Muscle of leg (tissue), 11 donors: ENCODE results near the gene HIGD1C. TPM values are rescaled to one million over a fixed set of nuclear protein-coding genes. Genes with fewer than 3 reads are reported as not detected.

Experiments used
- DNase-seq: peaks from one replicate; pipeline ENCODE4 v3.0.0; 2013
- H3K27ac ChIP-seq: one replicate; pipeline ENCODE4 v1.5.1; 2013; ENCODE audit warnings: mild to moderate bottlenecking, low read length, control low read depth
- H3K27me3 ChIP-seq: one replicate; pipeline ENCODE4 v1.6.1; 2013; ENCODE audit warnings: low read length; ENCODE audit not compliant: control insufficient read depth, insufficient read depth
- H3K36me3 ChIP-seq: one replicate; pipeline ENCODE4 v1.6.1; 2013; ENCODE audit warnings: low read length; ENCODE audit not compliant: control insufficient read depth, insufficient read depth
- H3K4me1 ChIP-seq: one replicate; pipeline ENCODE4 v1.6.1; 2013; ENCODE audit warnings: low read length; ENCODE audit not compliant: control insufficient read depth, insufficient read depth
- H3K4me3 ChIP-seq: one replicate; pipeline ENCODE4 v1.5.1; 2013; ENCODE audit warnings: low read length, control low read depth
- H3K9me3 ChIP-seq: replicated peaks from 2 replicates; pipeline ENCODE4 v1.6.1; 2013; ENCODE audit warnings: low read depth, low read length; ENCODE audit not compliant: control insufficient read depth
- WGBS: methylation state at CpG from one replicate; pipeline ENCODE4 v1.1.5; 2013; ENCODE audit warnings: missing lambda C conversion rate; ENCODE audit not compliant: insufficient coverage; 5-methylcytosine and 5-hydroxymethylcytosine counted together
- polyA plus RNA-seq, 8 donors: library from polyadenylated mRNA; unstranded; fragments of 120-200 nt; gene quantifications; one replicate each; pipeline versions ENCODE4 v1.2.1 to v1.2.3, GENCODE V29; 2013; ENCODE audit warnings: inconsistent platforms in 1 of 8, low replicate concordance in 1 of 8; ENCODE audit not compliant: insufficient read length in 8 of 8, insufficient read depth in 1 of 8
- total RNA-seq: library from RNA; stranded (reverse); fragments of 120-200 nt; gene quantifications from one replicate; pipeline ENCODE4 v1.2.4, GENCODE V29; 2013

HIGD1C gene
- total and polyA plus RNA-seq, 9 donors, result 0.44 to 0.98 (median 0.55) TPM; not detected in 5

GRCh38 chr12:50992819-50993218 lies 40.5 kb downstream of the HIGD1C start:
- Histone ChIP-seq H3K9me3 (no peaks in the 10 kb centered on the region), H3K27me3 (no peaks in the 10 kb centered on the region), H3K4me1 (no peaks in the 10 kb centered on the region), H3K4me3 (no peak overlapping the region), H3K36me3 (peaks cover 71% of the 10 kb centered on the region), H3K27ac (no peak overlapping the region)
- DNase-seq, result peak; percentile 36
- 0% methylated on average over 1 of the region's 2 CpGs for WGBS

GRCh38 chr12:50999093-50999492 lies 46.7 kb downstream of the HIGD1C start:
- H3K9me3 ChIP-seq, result no peaks in the 10 kb centered on the region
- DNase-seq, result peak; percentile 52
- no peak overlapping the region for H3K4me3 ChIP-seq
- H3K27ac ChIP-seq, result no peak overlapping the region
- H3K27me3 ChIP-seq, result no peaks in the 10 kb centered on the region
- no CpG with 5 or more reads among the region's 4 CpGs for WGBS
- no peaks in the 10 kb centered on the region for H3K4me1 ChIP-seq
- peaks cover 56% of the 10 kb centered on the region for H3K36me3 ChIP-seq

GRCh38 chr12:51000245-51000644 lies 47.9 kb downstream of the HIGD1C start:
- H3K27me3 ChIP-seq, result no peaks in the 10 kb centered on the region
- no peaks in the 10 kb centered on the region for H3K9me3 ChIP-seq
- H3K36me3 ChIP-seq, result peaks cover 55% of the 10 kb centered on the region
- H3K4me1 ChIP-seq, result no peaks in the 10 kb centered on the region
- H3K4me3 ChIP-seq, result no peak overlapping the region
- H3K27ac ChIP-seq, result no peak overlapping the region
- 90% methylated on average over 3 of the region's 7 CpGs for WGBS
- DNase-seq, result no peak

- Histone ChIP-seq H3K36me3 (peaks cover 51% of the 10 kb centered on the region), H3K27me3 (no peaks in the 10 kb centered on the region), H3K4me1 (no peaks in the 10 kb centered on the region), H3K9me3 (no peaks in the 10 kb centered on the region), H3K27ac (no peak overlapping the region), H3K4me3 (no peak overlapping the region)
- WGBS, result no CpG with 5 or more reads among the region's 1 CpG
- no peak for DNase-seq
Observed at GRCh38 chr12:51001799-51002198, 49.5 kb downstream of the HIGD1C start.

- no peaks in the 10 kb centered on the region for H3K4me1 ChIP-seq
- no peak for DNase-seq
- H3K4me3 ChIP-seq, result no peak overlapping the region
- H3K9me3 ChIP-seq, result no peaks in the 10 kb centered on the region
- no peaks in the 10 kb centered on the region for H3K27me3 ChIP-seq
- no peak overlapping the region for H3K27ac ChIP-seq
- H3K36me3 ChIP-seq, result peaks cover 53% of the 10 kb centered on the region
- WGBS, result 71% methylated on average over 5 of the region's 6 CpGs
Observed at GRCh38 chr12:51004504-51004903, 52.2 kb downstream of the HIGD1C start.

GRCh38 chr12:51005030-51005429 lies 52.7 kb downstream of the HIGD1C start:
- no peaks in the 10 kb centered on the region for H3K27me3 ChIP-seq
- H3K27ac ChIP-seq, result no peak overlapping the region
- WGBS, result no CpG with 5 or more reads among the region's 3 CpGs
- DNase-seq, result no peak
- H3K36me3 ChIP-seq, result peaks cover 52% of the 10 kb centered on the region
- H3K4me3 ChIP-seq, result no peak overlapping the region
- no peaks in the 10 kb centered on the region for H3K9me3 ChIP-seq
- H3K4me1 ChIP-seq, result no peaks in the 10 kb centered on the region

- no peak overlapping the region for H3K27ac ChIP-seq
- no CpG with 5 or more reads among the region's 3 CpGs for WGBS
- no peaks in the 10 kb centered on the region for H3K9me3 ChIP-seq
- no peak for DNase-seq
- H3K36me3 ChIP-seq, result peaks cover 47% of the 10 kb centered on the region
- H3K4me1 ChIP-seq, result no peaks in the 10 kb centered on the region
- no peaks in the 10 kb centered on the region for H3K27me3 ChIP-seq
- no peak overlapping the region for H3K4me3 ChIP-seq
Observed at GRCh38 chr12:51005671-51006070, 53.3 kb downstream of the HIGD1C start.

- DNase-seq, result no peak
- Histone ChIP-seq H3K4me1 (peaks cover 4% of the 10 kb centered on the region), H3K36me3 (peaks cover 34% of the 10 kb centered on the region), H3K9me3 (no peaks in the 10 kb centered on the region), H3K27me3 (no peaks in the 10 kb centered on the region), H3K27ac (peak overlapping the region; percentile 6), H3K4me3 (no peak overlapping the region)
- no CpG with 5 or more reads among the region's 1 CpG for WGBS
Observed at GRCh38 chr12:51008329-51009055, 56.1 kb downstream of the HIGD1C start.

GRCh38 chr12:51009056-51009440 lies 56.7 kb downstream of the HIGD1C start:
- Histone ChIP-seq H3K4me3 (no peak overlapping the region), H3K4me1 (peaks cover 5% of the 10 kb centered on the region), H3K27me3 (no peaks in the 10 kb centered on the region), H3K27ac (peak overlapping the region; percentile 6), H3K36me3 (peaks cover 33% of the 10 kb centered on the region), H3K9me3 (no peaks in the 10 kb centered on the region)
- WGBS, result 82% methylated on average over 5 of the region's 8 CpGs
- peak; percentile 70 for DNase-seq

- DNase-seq, result no peak
- Histone ChIP-seq H3K9me3 (no peaks in the 10 kb centered on the region), H3K36me3 (peaks cover 11% of the 10 kb centered on the region), H3K27me3 (no peaks in the 10 kb centered on the region), H3K27ac (no peak overlapping the region), H3K4me1 (peaks cover 8% of the 10 kb centered on the region), H3K4me3 (no peak overlapping the region)
- no CpG with 5 or more reads among the region's 4 CpGs for WGBS
Observed at GRCh38 chr12:51011955-51012354, 59.6 kb downstream of the HIGD1C start.
